ENCODE results near the gene CLEC4G. TPM values are rescaled to one million over a fixed set of nuclear protein-coding genes. Genes with fewer than 3 reads are reported as not detected.

CLEC4G gene
- total RNA-seq, 2 experiments from 2014 or later = not detected

DNA sequence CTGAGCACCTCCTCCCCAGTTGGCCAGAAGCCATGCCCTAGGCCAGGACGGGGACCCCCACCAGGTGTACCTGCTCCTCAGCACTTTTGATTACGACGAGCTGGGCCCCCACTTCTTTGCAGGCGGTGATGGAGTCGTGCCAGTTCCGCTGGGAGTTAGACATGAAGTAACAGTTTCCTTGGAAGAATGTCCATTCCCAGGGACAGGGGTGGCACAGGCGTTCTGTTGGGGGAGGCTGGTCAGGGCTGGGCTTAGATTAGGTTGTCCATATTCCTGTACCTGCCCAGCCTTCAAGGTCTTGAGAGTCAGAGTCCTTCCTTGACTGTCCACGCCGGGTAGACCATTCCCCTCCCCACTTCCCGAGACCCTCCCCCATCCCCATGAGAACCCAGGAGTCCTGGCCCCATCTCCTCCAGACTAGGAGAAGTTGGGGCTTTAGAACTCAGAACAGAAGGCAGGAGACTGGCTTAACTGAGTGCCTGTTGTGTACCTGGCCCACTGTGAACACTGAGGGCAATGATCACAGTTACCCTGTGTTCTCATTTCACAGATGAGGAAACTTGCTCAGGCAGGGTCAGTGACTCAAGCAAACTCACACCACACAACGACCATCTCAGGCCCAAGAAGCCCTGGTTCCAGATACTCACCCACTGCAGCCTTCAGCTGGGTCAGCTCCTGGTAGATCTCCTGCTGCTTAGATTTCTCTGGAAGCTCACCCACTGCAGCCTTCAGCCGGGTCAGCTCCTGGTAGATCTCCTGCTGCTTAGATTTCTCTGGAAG lies 13.2 kb upstream of the CLEC4G start:
- DNase-seq (no peak), ATAC-seq (no peak)
- CTCF ChIA-PET = no interaction called here
- POLR2A ChIA-PET = no interaction called here
- no peaks in the 10 kb centered on the region for H3K36me3 Mint-ChIP-seq (ENCODE audit: low read depth)
- H3K27me3 Mint-ChIP-seq (ENCODE audit: low read depth) = peaks cover 11% of the 10 kb centered on the region
- no peak overlapping the region for H3K4me3 Mint-ChIP-seq
- no peak overlapping the region for H3K27ac Mint-ChIP-seq
- peaks cover 4% of the 10 kb centered on the region for H3K9me3 Mint-ChIP-seq (ENCODE audit: insufficient read depth)
- H3K4me1 Mint-ChIP-seq (ENCODE audit: low read depth) = no peaks in the 10 kb centered on the region

DNA sequence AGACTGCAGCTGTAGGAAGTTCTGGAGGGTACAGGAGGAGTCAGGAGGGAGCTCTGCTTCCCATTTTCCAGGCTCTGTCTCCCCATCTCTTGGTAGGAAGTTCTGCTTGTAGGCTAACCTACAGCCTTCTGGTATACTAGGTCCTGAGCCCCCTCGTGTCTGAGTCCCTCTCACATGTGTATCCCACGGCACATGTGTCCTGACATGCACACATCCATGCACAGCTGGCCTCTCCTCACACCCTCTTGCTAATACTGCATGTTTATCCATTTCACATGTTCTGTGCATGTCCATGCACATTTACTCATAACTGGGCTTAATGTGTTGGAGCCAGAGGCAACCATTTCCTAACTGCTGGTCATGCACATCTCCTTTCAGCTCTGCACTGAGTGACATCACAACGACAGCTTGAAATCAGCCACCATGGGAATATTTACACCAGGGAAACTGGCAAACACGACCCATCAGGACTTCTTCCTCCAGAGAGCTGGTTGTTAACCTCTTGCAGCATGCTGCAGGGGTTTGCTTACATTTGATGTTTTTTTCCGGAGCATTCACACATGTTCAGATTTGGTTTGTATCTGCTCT lies 12.4 kb upstream of the CLEC4G start:
- Mint-ChIP-seq H3K27ac (no peak overlapping the region), H3K36me3 (ENCODE audit: low read depth) (no peaks in the 10 kb centered on the region), H3K27me3 (ENCODE audit: low read depth) (peaks cover 11% of the 10 kb centered on the region), H3K9me3 (ENCODE audit: insufficient read depth) (peaks cover 4% of the 10 kb centered on the region), H3K4me3 (no peak overlapping the region), H3K4me1 (ENCODE audit: low read depth) (no peaks in the 10 kb centered on the region)
- DNase-seq (no peak), ATAC-seq (no peak)
- CTCF ChIA-PET = interaction anchor here (1.2 kb wide), 1 partner anchor 63 kb away, joined by 4 read pairs; the partner anchor contains the start of gene TRAPPC5
- POLR2A ChIA-PET = no interaction called here

DNA sequence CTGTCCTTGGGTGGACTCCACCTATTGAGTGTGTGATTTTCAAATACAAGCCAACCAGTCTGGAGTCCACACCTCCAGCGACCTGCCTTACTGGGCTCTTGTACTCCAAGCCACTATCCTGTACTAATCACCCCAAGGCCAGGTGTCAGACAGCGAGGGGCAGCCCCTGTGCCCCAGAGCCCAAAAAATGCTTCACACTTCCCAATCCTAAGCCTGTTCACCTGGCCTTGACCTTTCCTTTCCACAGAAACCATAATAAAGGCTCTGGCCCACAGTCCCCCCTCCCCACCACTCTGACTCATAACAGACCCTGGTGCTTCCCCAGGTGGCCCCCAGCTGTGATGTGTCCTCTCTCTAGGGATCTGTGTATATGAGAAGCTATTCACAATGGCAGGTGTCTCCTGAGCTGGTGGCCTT lies 11.5 kb upstream of the CLEC4G start:
- Mint-ChIP-seq H3K27me3 (ENCODE audit: low read depth) (peaks cover 11% of the 10 kb centered on the region), H3K27ac (no peak overlapping the region), H3K9me3 (ENCODE audit: insufficient read depth) (peaks cover 4% of the 10 kb centered on the region), H3K36me3 (ENCODE audit: low read depth) (no peaks in the 10 kb centered on the region), H3K4me3 (no peak overlapping the region), H3K4me1 (ENCODE audit: low read depth) (no peaks in the 10 kb centered on the region)
- ATAC-seq (no peak), DNase-seq (no peak)
- ChIA-PET POLR2A (no interaction called here), CTCF (interaction anchor here (1.2 kb wide), 1 partner anchor 62 kb away, joined by 4 read pairs; the partner anchor contains the start of gene TRAPPC5)

DNA sequence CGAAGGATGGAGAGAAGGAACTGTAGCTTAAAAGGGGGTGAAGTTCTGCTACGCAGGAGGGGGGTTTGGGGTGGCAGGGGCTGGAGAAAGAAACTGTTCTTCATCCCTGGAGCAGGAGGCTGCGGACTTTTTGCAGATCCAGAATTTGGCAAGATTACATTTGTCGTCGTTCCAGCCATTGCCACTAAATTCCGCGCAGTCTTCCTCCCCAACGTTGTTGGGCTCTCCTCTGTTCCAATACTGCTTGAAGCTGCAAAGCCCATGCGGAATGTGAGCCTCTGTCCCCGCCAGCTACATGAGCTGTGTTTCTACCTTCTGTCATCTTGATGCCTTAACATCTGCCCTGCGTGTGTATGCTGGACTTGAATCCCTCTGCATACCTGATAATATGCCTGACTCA lies 11.1 kb upstream of the CLEC4G start:
- CTCF ChIA-PET = interaction anchor here (1.2 kb wide), 1 partner anchor 62 kb away, joined by 4 read pairs; the partner anchor contains the start of gene TRAPPC5
- H3K27ac Mint-ChIP-seq = no peak overlapping the region
- no peak overlapping the region for H3K4me3 Mint-ChIP-seq
- peaks cover 11% of the 10 kb centered on the region for H3K27me3 Mint-ChIP-seq (ENCODE audit: low read depth)
- ATAC-seq (no peak), DNase-seq (no peak)
- H3K36me3 Mint-ChIP-seq (ENCODE audit: low read depth) = no peaks in the 10 kb centered on the region
- no peaks in the 10 kb centered on the region for H3K4me1 Mint-ChIP-seq (ENCODE audit: low read depth)
- POLR2A ChIA-PET = no interaction called here
- peaks cover 1% of the 10 kb centered on the region for H3K9me3 Mint-ChIP-seq (ENCODE audit: insufficient read depth)

DNA sequence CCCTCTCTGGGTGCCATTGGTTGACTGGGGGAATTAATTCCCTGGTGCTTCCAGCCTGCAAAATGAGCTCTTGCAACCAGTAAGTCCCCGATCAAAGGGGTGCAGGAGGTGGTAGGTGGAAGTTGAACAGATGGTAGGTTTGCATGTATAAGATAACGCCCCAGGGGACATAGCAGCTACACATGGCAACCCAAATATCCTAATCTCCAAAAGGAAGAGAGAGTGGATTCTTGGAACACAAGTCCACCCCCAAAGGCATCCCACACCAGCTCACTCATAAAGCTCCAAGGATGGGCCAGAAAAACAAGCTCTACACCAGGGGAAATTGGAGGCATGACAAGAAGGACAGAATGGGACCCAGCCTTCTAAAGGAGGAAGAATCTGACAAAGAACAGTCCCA lies 10.7 kb upstream of the CLEC4G start:
- Mint-ChIP-seq H3K36me3 (ENCODE audit: low read depth) (no peaks in the 10 kb centered on the region), H3K4me1 (ENCODE audit: low read depth) (no peaks in the 10 kb centered on the region), H3K27ac (no peak overlapping the region), H3K27me3 (ENCODE audit: low read depth) (peaks cover 11% of the 10 kb centered on the region), H3K9me3 (ENCODE audit: insufficient read depth) (no peaks in the 10 kb centered on the region), H3K4me3 (no peak overlapping the region)
- DNase-seq (no peak), ATAC-seq (no peak)
- CTCF ChIA-PET = no interaction called here
- POLR2A ChIA-PET = no interaction called here

DNA sequence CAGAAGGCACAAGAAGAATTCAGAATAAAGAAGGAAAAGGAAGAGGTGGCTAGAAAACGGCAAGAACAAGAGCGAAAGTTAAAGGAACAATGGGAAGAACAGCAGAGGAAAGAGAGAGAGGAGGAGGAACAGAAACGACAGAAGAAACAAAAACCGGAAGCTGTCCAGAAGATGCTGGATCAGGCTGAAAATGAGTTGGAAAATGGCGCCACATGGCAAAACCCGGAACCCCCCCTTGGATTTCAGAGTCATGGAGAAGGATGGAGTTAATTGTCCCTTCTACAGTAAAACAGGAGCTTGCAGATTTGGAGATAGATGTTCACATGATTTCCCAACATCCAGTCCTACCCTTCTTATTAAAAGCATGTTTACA lies 8.8 kb upstream of the CLEC4G start:
- peaks cover 11% of the 10 kb centered on the region for H3K27me3 Mint-ChIP-seq (ENCODE audit: low read depth)
- no peak overlapping the region for H3K27ac Mint-ChIP-seq
- no peak for DNase-seq
- no peaks in the 10 kb centered on the region for H3K4me1 Mint-ChIP-seq (ENCODE audit: low read depth)
- no peak for ATAC-seq
- POLR2A ChIA-PET = no interaction called here
- H3K4me3 Mint-ChIP-seq = no peak overlapping the region
- CTCF ChIA-PET = no interaction called here
- no peaks in the 10 kb centered on the region for H3K9me3 Mint-ChIP-seq (ENCODE audit: insufficient read depth)
- H3K36me3 Mint-ChIP-seq (ENCODE audit: low read depth) = no peaks in the 10 kb centered on the region

DNA sequence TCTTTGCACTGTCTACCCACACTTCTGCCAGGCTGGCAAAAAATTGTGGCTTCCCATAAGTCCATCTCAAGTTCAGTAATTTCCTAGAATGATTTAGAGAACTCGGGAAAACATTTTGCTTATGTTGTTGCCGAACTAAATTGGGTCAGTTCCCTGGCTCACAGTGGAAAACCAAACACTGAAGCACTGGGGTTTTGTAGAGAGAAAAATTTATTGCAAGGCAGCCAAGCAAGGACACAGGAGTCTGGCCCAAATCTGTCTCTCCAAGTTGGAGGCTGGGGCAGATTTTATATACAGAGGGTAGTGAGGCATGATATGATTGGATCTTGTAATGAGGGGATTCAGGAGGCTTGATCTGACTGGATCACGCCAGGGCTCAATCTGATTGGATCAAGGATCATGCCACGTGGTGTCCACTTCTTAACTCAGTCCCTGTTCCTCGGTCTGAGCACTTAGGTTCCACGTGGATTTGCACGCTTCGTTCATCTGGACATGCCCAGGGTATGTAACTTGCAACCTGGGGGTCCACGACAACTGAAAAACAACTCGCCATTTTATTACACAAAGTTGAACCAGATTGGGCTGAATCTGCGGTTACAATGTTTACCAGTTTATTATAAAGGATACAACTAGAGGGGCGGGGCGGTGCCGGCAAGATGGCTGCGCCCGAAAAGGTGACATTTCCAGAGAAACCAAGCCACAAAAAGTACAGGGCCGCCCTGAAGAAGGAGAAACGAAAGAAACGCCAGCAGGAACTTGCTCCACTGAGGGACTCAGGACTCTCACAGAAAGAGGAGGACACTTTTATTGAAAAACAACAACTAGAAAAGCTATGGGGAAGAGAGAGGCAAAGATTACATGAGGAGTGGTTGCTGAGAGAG lies 8.1 kb upstream of the CLEC4G start:
- no peaks in the 10 kb centered on the region for H3K9me3 Mint-ChIP-seq (ENCODE audit: insufficient read depth)
- no peaks in the 10 kb centered on the region for H3K4me1 Mint-ChIP-seq (ENCODE audit: low read depth)
- ChIA-PET CTCF (interaction anchor here (1.6 kb wide), 1 partner anchor 172 kb away, joined by 4 read pairs; no protein-coding TSS in a partner anchor), POLR2A (interaction anchor here (0.5 to 0.6 kb wide), 2 partner anchors 79 to 110 kb away, joined by 3 read pairs; partner anchors contain the start of gene PET100)
- no peak overlapping the region for H3K27ac Mint-ChIP-seq
- DNase-seq (no peak), ATAC-seq (no peak)
- H3K27me3 Mint-ChIP-seq (ENCODE audit: low read depth) = peaks cover 15% of the 10 kb centered on the region
- no peak overlapping the region for H3K4me3 Mint-ChIP-seq
- no peaks in the 10 kb centered on the region for H3K36me3 Mint-ChIP-seq (ENCODE audit: low read depth)

DNA sequence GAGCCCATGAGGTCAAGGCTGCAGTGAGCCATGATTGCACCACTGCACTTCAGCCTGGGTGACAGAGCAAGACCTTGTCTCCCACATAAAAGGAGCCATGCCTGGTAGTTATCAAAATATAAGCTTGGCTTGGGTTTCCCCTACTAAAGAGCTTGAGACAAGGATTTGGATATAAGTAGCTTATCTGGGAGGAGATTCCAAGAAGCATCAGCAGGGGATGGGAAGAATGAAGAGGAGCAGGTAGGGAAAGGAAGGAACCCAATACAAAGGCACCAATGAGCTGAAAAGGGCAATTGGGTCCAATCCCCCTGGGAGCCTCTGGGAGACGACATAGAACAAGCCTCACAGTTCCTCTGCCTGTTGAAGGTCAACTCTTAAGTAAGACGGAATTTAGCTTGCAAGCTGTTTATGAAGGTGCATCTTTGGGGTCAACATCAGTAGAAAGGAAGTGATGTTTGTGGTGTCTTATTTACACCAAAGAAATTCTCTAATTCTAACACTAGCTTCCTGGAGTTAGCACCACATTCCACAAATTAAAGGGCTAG lies 7.4 kb upstream of the CLEC4G start:
- Mint-ChIP-seq H3K9me3 (ENCODE audit: insufficient read depth) (no peaks in the 10 kb centered on the region), H3K36me3 (ENCODE audit: low read depth) (no peaks in the 10 kb centered on the region), H3K4me1 (ENCODE audit: low read depth) (no peaks in the 10 kb centered on the region), H3K4me3 (no peak overlapping the region), H3K27ac (no peak overlapping the region), H3K27me3 (ENCODE audit: low read depth) (peaks cover 17% of the 10 kb centered on the region)
- ChIA-PET POLR2A (interaction anchor here (0.5 to 0.6 kb wide), 2 partner anchors 80 to 110 kb away, joined by 3 read pairs; partner anchors contain the start of gene PET100), CTCF (interaction anchor here (1.6 kb wide), 1 partner anchor 171 kb away, joined by 4 read pairs; no protein-coding TSS in a partner anchor)
- DNase-seq (no peak), ATAC-seq (no peak)

DNA sequence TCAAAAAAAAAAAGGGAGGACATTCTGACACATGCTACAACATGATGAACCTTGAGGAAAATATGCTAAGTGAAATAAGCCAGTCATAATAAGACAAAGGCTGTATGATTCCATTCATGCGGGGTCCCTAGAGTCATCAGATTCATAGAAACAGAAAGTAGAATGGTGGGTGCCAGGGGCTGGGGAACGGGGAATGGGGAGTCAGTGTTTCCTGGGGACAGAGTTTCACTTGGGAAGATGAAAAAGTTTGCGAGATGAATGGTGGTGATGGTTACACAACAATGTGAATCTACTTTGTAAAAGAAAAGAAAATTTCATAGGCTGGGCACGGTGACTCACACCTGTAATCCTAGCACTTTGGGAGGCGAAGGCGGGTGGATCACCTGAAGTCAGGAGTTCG lies 6.1 kb upstream of the CLEC4G start:
- H3K36me3 Mint-ChIP-seq (ENCODE audit: low read depth) = no peaks in the 10 kb centered on the region
- peaks cover 20% of the 10 kb centered on the region for H3K27me3 Mint-ChIP-seq (ENCODE audit: low read depth)
- H3K4me1 Mint-ChIP-seq (ENCODE audit: low read depth) = no peaks in the 10 kb centered on the region
- no peak for ATAC-seq
- CTCF ChIA-PET = interaction anchor here (1.6 kb wide), 1 partner anchor 170 kb away, joined by 4 read pairs; no protein-coding TSS in a partner anchor
- no peak for DNase-seq
- H3K9me3 Mint-ChIP-seq (ENCODE audit: insufficient read depth) = no peaks in the 10 kb centered on the region
- H3K27ac Mint-ChIP-seq = no peak overlapping the region
- POLR2A ChIA-PET = no interaction called here
- H3K4me3 Mint-ChIP-seq = no peak overlapping the region

DNA sequence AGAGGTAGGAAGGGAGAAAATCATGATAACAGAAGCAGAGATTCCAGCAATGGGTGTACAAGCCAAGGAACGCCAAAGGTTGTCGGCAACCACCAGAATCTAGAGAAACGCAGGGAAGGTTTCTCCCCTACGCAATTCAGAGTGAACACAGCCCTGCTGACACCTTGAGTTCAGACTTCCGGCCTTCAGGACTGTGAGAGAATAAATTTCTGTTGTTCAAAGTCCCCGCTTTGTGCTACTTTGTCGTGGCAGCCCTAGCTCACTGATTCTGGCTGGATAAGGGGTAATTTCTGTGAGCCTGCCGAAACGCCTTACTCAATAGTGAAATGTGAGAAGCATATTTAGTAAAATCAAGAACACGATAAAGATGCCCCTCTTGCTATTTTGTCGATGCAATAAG lies 5.3 kb upstream of the CLEC4G start:
- H3K27me3 Mint-ChIP-seq (ENCODE audit: low read depth) = peaks cover 20% of the 10 kb centered on the region
- no peaks in the 10 kb centered on the region for H3K36me3 Mint-ChIP-seq (ENCODE audit: low read depth)
- ChIA-PET CTCF (no interaction called here), POLR2A (no interaction called here)
- no peak for DNase-seq
- H3K27ac Mint-ChIP-seq = no peak overlapping the region
- H3K9me3 Mint-ChIP-seq (ENCODE audit: insufficient read depth) = no peaks in the 10 kb centered on the region
- no peaks in the 10 kb centered on the region for H3K4me1 Mint-ChIP-seq (ENCODE audit: low read depth)
- ATAC-seq = no peak
- H3K4me3 Mint-ChIP-seq = no peak overlapping the region

DNA sequence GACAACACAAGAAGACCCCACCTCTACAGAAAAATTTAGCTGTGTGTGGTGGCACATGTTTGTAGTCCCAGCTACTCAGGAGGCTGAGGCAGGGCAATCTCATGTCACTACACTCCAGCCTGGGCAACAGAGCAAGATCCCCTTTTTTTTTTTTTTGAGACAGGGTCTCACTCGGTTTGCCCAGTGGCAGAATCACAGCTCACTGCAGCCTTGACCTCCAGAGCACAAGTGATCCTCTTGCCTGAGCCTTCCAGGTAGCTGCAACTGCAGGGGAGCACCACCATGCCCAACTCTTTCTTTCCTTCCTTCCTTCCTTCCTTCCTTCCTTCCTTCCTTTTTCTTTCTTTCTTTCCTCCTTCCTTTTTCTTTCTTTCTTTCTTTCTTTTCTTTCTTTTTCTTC lies 4.2 kb upstream of the CLEC4G start:
- Mint-ChIP-seq H3K27ac (no peak overlapping the region), H3K27me3 (ENCODE audit: low read depth) (peaks cover 30% of the 10 kb centered on the region), H3K36me3 (ENCODE audit: low read depth) (no peaks in the 10 kb centered on the region), H3K9me3 (ENCODE audit: insufficient read depth) (no peaks in the 10 kb centered on the region), H3K4me1 (ENCODE audit: low read depth) (no peaks in the 10 kb centered on the region), H3K4me3 (no peak overlapping the region)
- ATAC-seq (no peak), DNase-seq (no peak)
- CTCF ChIA-PET = no interaction called here
- POLR2A ChIA-PET = no interaction called here

All from activated CD8-positive, alpha-beta T cell treated with anti-CD3 and anti-CD28 coated beads, Interleukin-2, amount 10 ng/mL, durations not matched to agents 7 days and 5 days (primary cell).